ENCODE measurements around the gene SLC15A4. TPM values are rescaled to one million over a fixed set of nuclear protein-coding genes. Genes with fewer than 3 reads are reported as not detected.

The SLC15A4 gene
- total and polyA plus RNA-seq, 9 of the 15 experiments (the other 6 are each of a cell fraction or from before 2014, with no cell fraction given), result 5.5 to 20.8 (median 10.1) TPM

DNA sequence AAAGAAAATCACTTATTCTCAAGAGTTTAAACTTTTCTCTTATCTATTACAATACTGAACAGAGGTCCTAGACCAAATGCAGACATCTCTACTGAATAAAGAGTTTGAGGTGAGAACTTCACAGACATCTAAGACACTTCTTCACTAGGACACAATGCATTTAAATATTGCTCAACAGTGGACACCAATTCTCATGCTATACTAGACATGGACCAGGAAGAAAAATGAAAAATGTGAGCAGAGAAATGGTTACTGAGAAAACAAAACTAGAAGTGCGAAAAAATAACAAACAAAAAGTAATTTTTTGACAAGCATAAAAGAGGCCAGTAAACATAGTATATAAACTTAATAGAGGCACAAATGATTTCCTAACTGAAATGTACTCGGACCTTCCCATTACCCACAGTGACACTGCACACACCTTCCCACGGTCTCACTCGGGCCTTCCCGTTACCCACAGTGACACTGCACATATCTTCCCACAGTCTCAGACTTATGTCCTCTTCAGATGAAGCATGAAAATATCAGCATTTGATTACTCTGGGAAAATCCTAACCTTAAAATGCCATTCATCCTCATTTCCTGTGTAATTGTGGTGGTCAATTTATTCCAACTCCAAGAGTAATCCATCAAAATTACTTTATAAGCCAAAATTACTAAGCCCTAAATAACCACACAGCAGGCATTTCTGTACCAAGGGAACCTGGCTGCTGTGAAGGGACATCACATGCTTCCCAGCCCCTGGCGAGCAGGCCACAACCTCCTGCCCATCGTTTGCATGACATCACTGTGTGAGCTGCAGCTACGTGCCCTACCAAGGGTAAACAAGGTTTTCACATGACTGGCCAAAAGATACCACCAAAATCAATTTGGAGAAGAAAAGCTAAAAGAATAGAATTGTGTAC lies 6.4 kb downstream of the SLC15A4 start:
- Histone ChIP-seq H3K9me1 (ENCODE audit: control insufficient read depth, insufficient read depth, low read length) (peaks cover 3% of the 10 kb centered on the region), H3K9ac (ENCODE audit: insufficient read depth in 1 of 2, low read depth in 2 of 2, low read length in 2 of 2) (peak overlapping the region in 1 of 2 experiments; percentile 32; a peak in 1 of 4 replicates), H2AFZ (ENCODE audit: low read depth, low read length) (no peak overlapping the region), H3K27me3 (ENCODE audit: control insufficient read depth in 2 of 2, insufficient read depth in 2 of 2, low read length in 2 of 2) (no peaks in the 10 kb centered on the region), H3K4me3 (no peak overlapping the region), H3K36me3 (ENCODE audit: control insufficient read depth, insufficient read depth, low read length) (peaks cover 53% of the 10 kb centered on the region; the same call in 2 of the 3 replicates), H3K79me2 (ENCODE audit: control insufficient read depth, insufficient read depth, low read length) (peaks cover 88% of the 10 kb centered on the region), H4K20me1 (replicated peaks; ENCODE audit: control insufficient read depth, insufficient read depth, low read length) (peaks cover 13% of the 10 kb centered on the region), H3K9me3 (replicated peaks; ENCODE audit: control insufficient read depth, insufficient read depth, low read depth, low read length) (no peaks in the 10 kb centered on the region), H3K4me1 (replicated peaks in 1 of 2; ENCODE audit: control insufficient read depth in 2 of 2, insufficient read depth in 2 of 2, low read length in 2 of 2) (peaks cover 12% of the 10 kb centered on the region in 2 experiments; a peak in 4 of 5 replicates), H3K4me2 (ENCODE audit: insufficient read depth, low read length) (peak overlapping the region; percentile 34; the same call in 1 of the 2 replicates), H3K27ac (ENCODE audit: extremely low read depth, low read depth, low read length) (no peak overlapping the region)
- in situ Hi-C loops (cut with MboI), result no loop called here
- peak; percentile 63 for TF ChIP-seq NFE2 (IDR thresholded peaks at IDR 0.05; ENCODE audit: low read depth)
- 0 out of 2 replicates have a peak, but pooled peaks have one; percentile 32 for TF ChIP-seq JUN (IDR thresholded peaks at IDR 0.05; ENCODE audit: borderline replicate concordance, low read depth, low read length)
- no peak for TF ChIP-seq JUN (CRISPR knock-in tag; IDR thresholded peaks at IDR 0.05; ENCODE audit: borderline replicate concordance)
- TF ChIP-seq, protein P1, sequence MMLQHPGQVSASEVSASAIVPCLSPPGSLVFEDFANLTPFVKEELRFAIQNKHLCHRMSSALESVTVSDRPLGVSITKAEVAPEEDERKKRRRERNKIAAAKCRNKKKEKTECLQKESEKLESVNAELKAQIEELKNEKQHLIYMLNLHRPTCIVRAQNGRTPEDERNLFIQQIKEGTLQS (IDR thresholded peaks at IDR 0.05), result peak; percentile 66
- TF ChIP-seq, protein P1 (CRISPR knock-in tag; conservative IDR thresholded peaks at IDR 0.05), result no peak
- TF ChIP-seq MTF1 (CRISPR knock-in tag; IDR thresholded peaks at IDR 0.05; ENCODE audit: borderline replicate concordance), result no peak
- POLR2A ChIA-PET, result no interaction called here
- CTCF ChIA-PET (ENCODE audit: low intra/inter-chr PET ratio), result no interaction called here
- FAIRE-seq (peak; percentile 42), DNase-seq (ENCODE audit: extremely low read depth in 1 of 4, low spot score in 3 of 4) (peak in 1 of 4 experiments; percentile 17), ATAC-seq (peak; percentile 64)
- intact Hi-C loops (cut with micrococcal nuclease), result no loop called here
- WGBS (ENCODE audit: insufficient coverage, low coverage, missing lambda C conversion rate), result 34% methylated on average over 8 of the region's 8 CpGs
- no TSS peak for BruUV-seq (replicated peaks)
